T-cell (primary cell): ENCODE data around the gene BTBD17. TPM values are rescaled to one million over a fixed set of nuclear protein-coding genes. Genes with fewer than 3 reads are reported as not detected.

ENCODE experiments used
- ATAC-seq, 4 experiments: fragments of 200-7000 bp in 3 of 4; fragments of 150-1000 bp in 1 of 4; cut with Tn5 transposase; replicated peaks in 1 of 4; 1 replicate in 3 of 4; 2 replicates in 1 of 4; pipeline ENCODE4 v1.10.0; 2021; ENCODE audit warnings: moderate library complexity in 3 of 4, mild to moderate bottlenecking in 2 of 4, moderate number of reproducible peaks in 1 of 4
- CTCF ChIA-PET, 2 donors: fragments of 300-600 bp; sonication (Branson Sonifier 250); formaldehyde crosslinking; loops; one replicate each; lab custom pipeline; 2022; ENCODE audit warnings: antibody characterized with exemption in 2 of 2; lab: Charles Lee
- POLR2A ChIA-PET, 2 donors: fragments of 300-600 bp; sonication (Branson Sonifier 250); formaldehyde crosslinking; loops; one replicate each; lab custom pipeline; 2022; ENCODE audit warnings: antibody characterized with exemption in 2 of 2; lab: Charles Lee
- DNase-seq, 35 experiments: peaks; one replicate each; pipeline versions ENCODE4 v3.0.0 to v3.0.0-alpha.2; 2013 to 2023
- H3K27ac ChIP-seq: one replicate; pipeline ENCODE4 v1.5.1; 2013; ENCODE audit warnings: low read length
- H3K27me3 ChIP-seq, 2 experiments: replicated peaks in 1 of 2; 1 replicate in 1 of 2; 2 replicates in 1 of 2; pipeline versions ENCODE4 v1.6.1 to v1.7.0; 2013; ENCODE audit warnings: low read length in 1 of 2, mixed read lengths in 1 of 2; ENCODE audit not compliant: control insufficient read depth in 2 of 2, insufficient read depth in 2 of 2; ENCODE audit errors: extremely low read depth in 1 of 2
- H3K36me3 ChIP-seq, 2 donors: 1 replicate in 1 of 2; 2 replicates in 1 of 2; pipeline versions ENCODE4 v1.6.1 to v1.7.0; 2013; ENCODE audit warnings: low read length in 1 of 2; ENCODE audit not compliant: control insufficient read depth in 2 of 2, insufficient read depth in 1 of 2; ENCODE audit errors: extremely low read depth in 1 of 2
- H3K4me1 ChIP-seq, 2 experiments: 1 replicate in 1 of 2; 2 replicates in 1 of 2; pipeline versions ENCODE4 v1.6.1 to v1.7.0; 2013; ENCODE audit warnings: low read length in 2 of 2, mixed read lengths in 1 of 2; ENCODE audit not compliant: insufficient read depth in 2 of 2, control insufficient read depth in 1 of 2; ENCODE audit errors: extremely low read depth in 1 of 2
- H3K4me3 ChIP-seq, 2 donors: 1 replicate in 1 of 2; 2 replicates in 1 of 2; pipeline versions ENCODE4 v1.5.1 to v1.7.0; 2013; ENCODE audit warnings: mild to moderate bottlenecking in 2 of 2, low read length in 1 of 2, moderate library complexity in 1 of 2; ENCODE audit not compliant: control insufficient read depth in 1 of 2; ENCODE audit errors: extremely low read depth in 1 of 2
- H3K9me3 ChIP-seq: 2 replicates; pipeline ENCODE4 v1.7.0; 2013
- H3K27ac Mint-ChIP-seq, 2 donors: one replicate each; pipeline ENCODE4 v1.8.0; 2020 to 2021; ENCODE audit warnings: mild to moderate bottlenecking in 2 of 2, mixed read lengths in 2 of 2
- H3K27me3 Mint-ChIP-seq, 2 donors: one replicate each; pipeline ENCODE4 v1.8.0; 2021 to 2022; ENCODE audit warnings: mixed read lengths in 2 of 2
- H3K36me3 Mint-ChIP-seq: one replicate; pipeline ENCODE4 v1.8.0; 2021; ENCODE audit warnings: mixed read lengths
- H3K4me1 Mint-ChIP-seq, 3 donors: one replicate each; pipeline ENCODE4 v1.8.0; 2020 to 2022; ENCODE audit warnings: mixed read lengths in 3 of 3, mild to moderate bottlenecking in 1 of 3
- H3K4me3 Mint-ChIP-seq, 3 donors: one replicate each; pipeline ENCODE4 v1.8.0; 2020 to 2022; ENCODE audit warnings: mild to moderate bottlenecking in 3 of 3, mixed read lengths in 3 of 3, moderate library complexity in 3 of 3
- H3K9me3 Mint-ChIP-seq, 3 donors: one replicate each; pipeline ENCODE4 v1.8.0; 2020 to 2022; ENCODE audit warnings: mixed read lengths in 3 of 3
- WGBS: methylation state at CpG from one replicate; pipeline ENCODE4 v1.1.5; 2013; ENCODE audit warnings: missing lambda C conversion rate; ENCODE audit not compliant: insufficient coverage; 5-methylcytosine and 5-hydroxymethylcytosine counted together
- total RNA-seq, 35 experiments: library from RNA in 6 of 35; stranded (reverse) in 6 of 35; fragments of 120-200 nt in 1 of 35; gene quantifications; one replicate each; pipeline versions ENCODE4 v1.2.1 to v1.2.4 and lab custom pipeline; 2013 to 2026

The BTBD17 gene
- total RNA-seq, 5 donors from 2014 or later (not counting 1 experiment from before 2014, with no cell fraction given): 0.26 TPM; not detected in 4

DNA sequence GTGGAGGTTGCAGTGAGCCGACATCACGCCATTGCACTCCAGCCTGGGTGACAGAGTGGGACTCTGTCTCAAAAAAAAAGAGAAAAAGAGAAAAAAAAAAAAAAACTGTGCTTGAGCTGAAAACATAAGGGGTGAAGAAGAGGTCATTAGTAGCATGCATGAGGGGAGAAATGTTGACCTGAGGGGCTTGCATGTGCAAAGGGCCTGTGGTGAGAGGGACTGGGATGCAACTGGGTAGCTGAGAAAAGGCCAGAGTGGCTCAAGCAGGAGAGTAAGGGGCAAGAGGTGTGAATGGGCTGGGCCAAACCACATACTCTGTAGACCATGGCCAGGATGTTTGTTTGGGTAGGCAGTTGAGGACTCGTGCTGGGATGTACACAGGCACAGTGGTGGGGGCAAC, 32.3 kb downstream of the BTBD17 start:
- Histone ChIP-seq H3K9me3 (no peaks in the 10 kb centered on the region), H3K27me3 (peaks cover 2 to 45% of the 10 kb centered on the region in 2 experiments), H3K4me3 (no peak overlapping the region), H3K27ac (no peak overlapping the region), H3K36me3 (no peaks in the 10 kb centered on the region), H3K4me1 (peaks cover 7 to 45% of the 10 kb centered on the region in 2 experiments)
- ATAC-seq: no peak
- ChIA-PET POLR2A (no interaction called here), CTCF (interaction anchor here in 1 of 2 donors (0.7 kb wide), 1 partner anchor 60 kb away, joined by 3 read pairs; no protein-coding TSS in a partner anchor)
- Mint-ChIP-seq H3K9me3 (no peaks in the 10 kb centered on the region), H3K4me1 (peaks cover 22 to 32% (median 24%) of the 10 kb centered on the region in 3 donors), H3K27me3 (peaks cover 4 to 8% of the 10 kb centered on the region in 2 donors), H3K36me3 (peaks cover 3% of the 10 kb centered on the region), H3K4me3 (no peak overlapping the region), H3K27ac (peak overlapping the region; percentile 20 to 71)
- no peak for DNase-seq
- WGBS: 27% methylated on average over 3 of the region's 3 CpGs

DNA sequence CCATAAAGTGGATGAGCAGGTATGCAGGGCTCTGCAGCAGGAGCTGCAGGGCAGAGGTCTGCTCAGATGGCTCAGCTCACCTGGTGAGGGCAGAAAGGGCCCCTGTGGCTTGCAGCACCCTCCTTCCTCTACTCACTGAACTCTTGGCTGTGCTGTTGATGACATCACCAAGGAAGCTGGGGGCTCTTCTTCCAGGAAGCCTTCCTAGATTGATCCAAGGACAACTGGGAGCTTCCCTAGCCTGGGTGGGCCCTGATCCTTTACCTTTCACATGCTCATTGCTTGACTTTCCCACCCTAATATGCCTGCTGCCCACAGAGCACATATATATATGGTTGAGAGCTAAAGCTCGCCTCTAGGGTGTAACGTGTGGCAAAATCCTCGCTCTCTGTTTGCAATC, 33.2 kb downstream of the BTBD17 start:
- 100% methylated on average over 2 of the region's 3 CpGs for WGBS
- H3K27me3 ChIP-seq: peaks cover 2 to 45% of the 10 kb centered on the region in 2 experiments
- Mint-ChIP-seq H3K4me3 (no peak overlapping the region), H3K27ac (peak overlapping the region in 1 of 2 donors; percentile 20), H3K36me3 (peaks cover 3% of the 10 kb centered on the region), H3K9me3 (no peaks in the 10 kb centered on the region), H3K27me3 (peaks cover 8 to 11% of the 10 kb centered on the region in 2 donors), H3K4me1 (peaks cover 22 to 34% (median 24%) of the 10 kb centered on the region in 3 donors)
- H3K36me3 ChIP-seq: no peaks in the 10 kb centered on the region
- no peaks in the 10 kb centered on the region for H3K9me3 ChIP-seq
- no peak overlapping the region for H3K4me3 ChIP-seq
- CTCF ChIA-PET: interaction anchor here in 1 of 2 donors (1.1 kb wide), 1 partner anchor 12 kb away, joined by 3 read pairs; no protein-coding TSS in a partner anchor
- POLR2A ChIA-PET: no interaction called here
- peaks cover 7 to 45% of the 10 kb centered on the region in 2 experiments for H3K4me1 ChIP-seq
- H3K27ac ChIP-seq: no peak overlapping the region
- DNase-seq (no peak), ATAC-seq (no peak)

DNA sequence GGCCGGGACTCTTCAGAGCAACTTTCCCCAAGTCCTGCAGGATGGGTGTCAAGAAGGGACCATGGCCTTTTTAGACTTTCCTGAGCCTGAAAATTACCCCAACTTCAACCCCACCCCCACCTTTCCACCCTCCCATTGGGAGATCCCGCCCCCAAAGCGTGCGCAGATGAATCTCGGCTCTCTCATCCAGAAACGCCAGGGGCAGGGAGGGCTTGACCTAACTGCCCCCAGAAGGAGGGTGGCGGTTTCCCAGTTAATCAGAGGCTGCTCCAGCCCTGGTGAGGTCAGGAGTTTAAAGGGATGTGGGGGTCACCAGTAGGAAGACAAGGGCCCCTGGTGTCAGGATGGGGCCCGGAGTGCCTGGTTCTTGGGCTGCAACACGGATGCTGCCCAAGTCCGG, 35.2 kb downstream of the BTBD17 start:
- Histone ChIP-seq H3K4me1 (peaks cover 7 to 45% of the 10 kb centered on the region in 2 experiments), H3K27me3 (peaks cover 2 to 51% of the 10 kb centered on the region in 2 experiments), H3K4me3 (peak overlapping the region; percentile 37 to 59), H3K36me3 (no peaks in the 10 kb centered on the region), H3K27ac (no peak overlapping the region), H3K9me3 (no peaks in the 10 kb centered on the region)
- ATAC-seq: no peak
- ChIA-PET POLR2A (no interaction called here), CTCF (no interaction called here)
- peaks cover 22 to 34% (median 24%) of the 10 kb centered on the region in 3 donors for H3K4me1 Mint-ChIP-seq
- H3K4me3 Mint-ChIP-seq: peak overlapping the region; percentile 36 to 47 (median 47)
- DNase-seq: no peak
- peaks cover 11 to 20% of the 10 kb centered on the region in 2 donors for H3K27me3 Mint-ChIP-seq
- H3K9me3 Mint-ChIP-seq: no peaks in the 10 kb centered on the region
- peak overlapping the region; percentile 25 to 28 for H3K27ac Mint-ChIP-seq
- 66% methylated on average over 5 of the region's 10 CpGs for WGBS
- H3K36me3 Mint-ChIP-seq: peaks cover 3% of the 10 kb centered on the region

DNA sequence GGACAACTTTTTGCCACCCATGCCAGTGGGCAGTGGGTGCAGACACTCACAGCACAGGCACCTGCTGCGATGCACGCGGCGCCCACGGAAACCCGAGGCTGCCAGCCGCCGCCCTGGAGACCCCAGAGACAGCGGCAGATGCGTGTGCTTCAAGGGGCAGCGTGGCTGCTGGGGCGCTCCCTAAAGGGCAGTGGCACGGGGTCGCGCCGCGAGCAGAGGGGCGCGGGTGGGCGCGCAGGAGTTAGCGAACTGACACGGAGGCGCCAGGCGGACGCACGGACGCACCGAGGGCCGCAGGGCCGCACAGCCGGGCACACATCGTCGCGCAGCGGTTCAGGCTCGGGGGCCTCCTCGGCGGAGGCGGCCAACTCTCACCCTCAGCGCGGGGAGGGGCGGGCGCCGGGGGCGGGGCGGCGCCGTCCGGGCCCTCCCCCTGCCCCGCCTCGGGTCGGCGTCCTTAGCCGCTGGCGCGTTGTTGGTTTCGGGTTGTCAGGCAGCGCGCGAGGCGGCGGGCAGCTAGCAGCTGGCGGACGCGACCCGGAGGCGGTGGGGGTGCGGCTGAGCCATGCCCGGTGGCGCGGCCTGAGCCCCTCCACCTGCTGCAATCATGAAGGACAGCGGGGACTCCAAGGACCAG, 35.8 kb downstream of the BTBD17 start, which contains the start of gene KIF19:
TSS of gene KIF19 (plus strand) at position 484 of the 637 bp plus-strand sequence. CDS start at position 608, 124 bp downstream.
- Mint-ChIP-seq H3K4me3 (peak within 1 kb of the TSS; percentile 51 to 68 (median 62)), H3K27me3 (peaks cover 11 to 20% of the 10 kb centered on the region in 2 donors), H3K36me3 (peaks cover 3% of the 10 kb centered on the region), H3K9me3 (no peaks in the 10 kb centered on the region), H3K4me1 (peaks cover 22 to 34% (median 24%) of the 10 kb centered on the region in 3 donors), H3K27ac (peak within 1 kb of the TSS; percentile 28 to 46)
- H3K27ac ChIP-seq: no peak within 1 kb of the TSS
- ChIA-PET CTCF (no interaction called here), POLR2A (no interaction called here)
- H3K4me3 ChIP-seq: peak within 1 kb of the TSS; percentile 37 to 59
- WGBS: 1% methylated on average over 63 of the region's 73 CpGs
- no peaks in the 10 kb centered on the region for H3K9me3 ChIP-seq
- no peaks in the 10 kb centered on the region for H3K36me3 ChIP-seq
- ATAC-seq (peak; percentile 88 to 93 (median 90)), DNase-seq (peak in 32 of 35 experiments; percentile 16 to 70 (median 36))
- H3K27me3 ChIP-seq: peaks cover 2 to 51% of the 10 kb centered on the region in 2 experiments
- peaks cover 7 to 45% of the 10 kb centered on the region in 2 experiments for H3K4me1 ChIP-seq

GRCh38 chr17:74325376-74325742, 36.3 kb downstream of the BTBD17 start:
- Histone ChIP-seq H3K27me3 (peaks cover 2 to 51% of the 10 kb centered on the region in 2 experiments), H3K4me3 (peak overlapping the region in 1 of 2 donors; percentile 18), H3K27ac (no peak overlapping the region), H3K9me3 (no peaks in the 10 kb centered on the region), H3K36me3 (no peaks in the 10 kb centered on the region), H3K4me1 (peaks cover 7 to 45% of the 10 kb centered on the region in 2 experiments)
- ATAC-seq (peak; percentile 26 to 47 (median 38)), DNase-seq (peak in 2 of 35 experiments; percentile 3 to 18)
- peaks cover 11 to 20% of the 10 kb centered on the region in 2 donors for H3K27me3 Mint-ChIP-seq
- WGBS: 49% methylated on average over 9 of the region's 11 CpGs
- POLR2A ChIA-PET: no interaction called here
- H3K36me3 Mint-ChIP-seq: peaks cover 3% of the 10 kb centered on the region
- no peaks in the 10 kb centered on the region for H3K9me3 Mint-ChIP-seq
- peaks cover 22 to 32% (median 24%) of the 10 kb centered on the region in 3 donors for H3K4me1 Mint-ChIP-seq
- H3K4me3 Mint-ChIP-seq: peak overlapping the region; percentile 51 to 68 (median 62)
- no peak overlapping the region for H3K27ac Mint-ChIP-seq
- CTCF ChIA-PET: no interaction called here

- ATAC-seq: no peak
- no peak overlapping the region for H3K27ac ChIP-seq
- 100% methylated on average over 4 of the region's 6 CpGs for WGBS
- H3K4me1 ChIP-seq: peaks cover 7 to 39% of the 10 kb centered on the region in 2 experiments
- H3K27me3 Mint-ChIP-seq: peaks cover 11 to 20% of the 10 kb centered on the region in 2 donors
- H3K27ac Mint-ChIP-seq: no peak overlapping the region
- peaks cover 18 to 29% (median 21%) of the 10 kb centered on the region in 3 donors for H3K4me1 Mint-ChIP-seq
- H3K36me3 Mint-ChIP-seq: peaks cover 3% of the 10 kb centered on the region
- no peak overlapping the region for H3K4me3 ChIP-seq
- ChIA-PET POLR2A (no interaction called here), CTCF (no interaction called here)
- no peaks in the 10 kb centered on the region for H3K9me3 Mint-ChIP-seq
- H3K9me3 ChIP-seq: no peaks in the 10 kb centered on the region
- peaks cover 2 to 44% of the 10 kb centered on the region in 2 experiments for H3K27me3 ChIP-seq
- no peaks in the 10 kb centered on the region for H3K36me3 ChIP-seq
- peak overlapping the region in 1 of 3 donors; percentile 56 for H3K4me3 Mint-ChIP-seq
- no peak for DNase-seq
Observed at GRCh38 chr17:74324521-74324920, 37.1 kb downstream of the BTBD17 start.
